GM12865 (cell line): Measurements from ENCODE around the gene MASP2.
"Not testable (repeated sequence)": the region's sequence is repeated elsewhere in the genome, so short reads cannot be mapped to it uniquely, and the experiment has no call there.

Experiments
- DNase-seq: peaks from one replicate; pipeline ENCODE4 v3.0.0; 2010; ENCODE audit warnings: low read depth
- H3K4me3 ChIP-seq: 2 replicates; pipeline ENCODE4 v1.5.1; 2011; ENCODE audit warnings: mild to moderate bottlenecking, low read depth, low read length, control low read depth
- TF ChIP-seq, protein P1 (sequence below): IDR thresholded peaks from 2 replicates; pipeline ENCODE4 v1.5.1; 2011; ENCODE audit warnings: low read length, control low read depth, low read depth, inconsistent platforms; ENCODE audit not compliant: insufficient read depth; ENCODE audit errors: missing control alignments

The MASP2 gene

GRCh38 chr1:11046625-11047365, at the start of gene MASP2:
MASP2 (minus strand) TSS chr1:11047239; CDS start chr1:11047207, 32 bp downstream.
- TF ChIP-seq, protein P1, sequence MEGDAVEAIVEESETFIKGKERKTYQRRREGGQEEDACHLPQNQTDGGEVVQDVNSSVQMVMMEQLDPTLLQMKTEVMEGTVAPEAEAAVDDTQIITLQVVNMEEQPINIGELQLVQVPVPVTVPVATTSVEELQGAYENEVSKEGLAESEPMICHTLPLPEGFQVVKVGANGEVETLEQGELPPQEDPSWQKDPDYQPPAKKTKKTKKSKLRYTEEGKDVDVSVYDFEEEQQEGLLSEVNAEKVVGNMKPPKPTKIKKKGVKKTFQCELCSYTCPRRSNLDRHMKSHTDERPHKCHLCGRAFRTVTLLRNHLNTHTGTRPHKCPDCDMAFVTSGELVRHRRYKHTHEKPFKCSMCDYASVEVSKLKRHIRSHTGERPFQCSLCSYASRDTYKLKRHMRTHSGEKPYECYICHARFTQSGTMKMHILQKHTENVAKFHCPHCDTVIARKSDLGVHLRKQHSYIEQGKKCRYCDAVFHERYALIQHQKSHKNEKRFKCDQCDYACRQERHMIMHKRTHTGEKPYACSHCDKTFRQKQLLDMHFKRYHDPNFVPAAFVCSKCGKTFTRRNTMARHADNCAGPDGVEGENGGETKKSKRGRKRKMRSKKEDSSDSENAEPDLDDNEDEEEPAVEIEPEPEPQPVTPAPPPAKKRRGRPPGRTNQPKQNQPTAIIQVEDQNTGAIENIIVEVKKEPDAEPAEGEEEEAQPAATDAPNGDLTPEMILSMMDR = no peak
- DNase-seq = no peak

GRCh38 chr1:11083784-11084183, 36.7 kb upstream of the MASP2 start:
- not testable (repeated sequence) for H3K4me3 ChIP-seq, DNase-seq

More at GRCh38 chr1:11046625-11047365, at the start of gene MASP2:
- no peak within 1 kb of the TSS for H3K4me3 ChIP-seq

- TF ChIP-seq, protein P1 = no peak
- DNase-seq = no peak
- no peak overlapping the region for H3K4me3 ChIP-seq
Observed at GRCh38 chr1:11080931-11081330, 33.9 kb upstream of the MASP2 start.

DNA sequence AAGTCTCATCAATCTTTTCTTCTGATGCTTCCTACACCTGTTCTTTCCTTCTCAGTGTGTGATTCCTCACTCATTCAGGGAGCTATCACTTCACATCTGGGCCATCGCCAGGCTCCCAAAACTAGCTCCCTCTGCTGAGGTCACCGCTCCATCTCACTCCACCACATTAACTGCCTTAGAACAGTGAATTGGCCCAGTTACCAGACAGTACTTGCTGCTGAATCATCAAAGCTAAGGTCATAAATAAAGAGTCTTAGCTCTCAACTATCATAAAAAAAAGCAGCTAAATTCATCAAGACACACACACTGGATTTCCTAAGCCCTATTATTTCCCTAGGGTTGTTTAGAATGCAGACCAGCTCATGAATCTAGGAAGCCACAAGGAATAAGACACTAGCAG, 31.6 kb upstream of the MASP2 start:
- no peak overlapping the region for H3K4me3 ChIP-seq
- TF ChIP-seq, protein P1 = no peak
- DNase-seq = no peak

- not testable (repeated sequence) for H3K4me3 ChIP-seq
- DNase-seq = peak; percentile 66
Observed at GRCh38 chr1:11073398-11073797, 26.4 kb upstream of the MASP2 start.

DNA sequence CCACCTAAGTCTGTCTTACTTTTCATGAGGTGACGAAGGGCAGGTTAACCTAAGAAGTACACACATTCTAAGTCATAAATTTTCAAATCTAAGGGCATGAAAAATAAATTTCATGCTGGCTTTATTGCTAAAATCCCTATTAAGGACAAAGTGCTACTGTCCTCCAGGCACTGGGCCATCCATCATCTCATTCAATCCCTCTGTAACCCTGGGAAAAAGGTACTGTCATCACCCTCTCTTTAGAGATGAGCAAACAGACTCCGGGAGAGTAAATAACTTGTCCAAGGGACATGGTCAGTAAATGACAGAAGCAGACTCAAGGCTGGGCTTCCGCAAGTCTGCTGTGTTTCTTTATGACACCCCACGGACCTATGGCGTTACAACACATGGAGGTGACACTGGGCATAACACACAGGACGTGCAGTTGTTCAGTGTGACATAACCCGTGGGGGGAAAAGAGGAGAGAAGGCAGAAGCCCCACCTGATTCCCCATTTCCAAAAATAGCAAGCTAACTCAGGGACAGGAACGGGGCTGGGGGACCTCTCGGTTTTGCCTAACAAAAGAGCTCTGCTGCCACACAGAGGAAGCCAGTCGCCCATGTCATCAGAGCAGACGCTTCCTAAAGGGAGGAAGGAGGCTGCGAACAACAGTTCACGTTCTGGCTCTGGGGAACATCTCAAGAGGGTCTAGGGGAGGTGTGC, 25.3 kb upstream of the MASP2 start:
- H3K4me3 ChIP-seq = no peak overlapping the region
- TF ChIP-seq, protein P1 = no peak
- DNase-seq = peak; percentile 67

DNA sequence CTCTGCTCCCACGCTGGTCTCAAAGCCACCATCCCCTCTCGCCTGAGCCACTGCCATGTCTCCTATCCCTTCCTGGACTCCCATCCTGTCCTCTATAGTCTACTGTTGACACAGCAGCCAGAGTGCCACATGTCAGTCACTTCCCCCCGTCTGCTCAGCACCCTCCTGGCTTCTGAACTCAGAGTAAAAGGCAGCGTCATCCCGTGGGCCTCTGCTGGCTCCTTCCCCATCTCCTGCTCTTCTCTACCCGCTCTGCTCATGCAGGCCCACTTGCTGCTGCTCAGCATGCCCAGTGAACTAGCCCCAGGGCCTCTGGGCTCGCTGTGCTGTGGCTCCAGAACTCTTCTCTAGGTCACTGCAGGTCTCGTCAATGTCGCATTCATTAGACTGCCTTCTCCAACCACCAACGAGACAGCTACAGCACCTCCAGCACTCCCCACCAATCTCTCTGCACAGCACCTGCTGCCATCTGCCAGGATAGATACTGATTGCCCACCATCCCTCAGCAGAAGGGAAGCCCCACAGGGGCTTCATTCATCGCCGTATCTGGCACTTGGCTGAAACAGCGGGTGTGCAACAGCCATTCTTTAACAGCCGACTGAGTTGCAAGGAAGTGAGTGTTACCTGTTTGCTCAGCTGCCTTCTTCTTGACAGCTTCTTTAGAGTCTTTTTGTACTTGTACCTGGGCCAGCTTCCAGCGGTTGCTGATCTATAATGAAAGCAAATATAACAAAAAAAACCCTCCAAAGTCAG, 24.6 kb upstream of the MASP2 start:
- no peak for DNase-seq
- H3K4me3 ChIP-seq = no peak overlapping the region
- TF ChIP-seq, protein P1 = no peak

GRCh38 chr1:11070876-11071275, 23.8 kb upstream of the MASP2 start:
- H3K4me3 ChIP-seq = no peak overlapping the region
- DNase-seq = no peak
- TF ChIP-seq, protein P1 = no peak
